SK-N-SH treated with all-trans-retinoic acid at 6 μM for 48 hours (cell line): Measurements from ENCODE around the gene ITPR2.

ENCODE experiments used
- RARB ChIP-seq: fragments of 250-450 bp; sonication (Bioruptor Pico); IDR thresholded peaks from 2 replicates; pipeline ENCODE4 v1.8.0; 2021; ENCODE audit warnings: mild to moderate bottlenecking, moderate library complexity
- ZNF70 ChIP-seq: fragments of 450-650 bp; formaldehyde crosslinking; IDR thresholded peaks from 2 replicates; pipeline ENCODE4 v1.5.0; 2020; ENCODE audit warnings: mild to moderate bottlenecking, moderate library complexity

GRCh38 chr12:26867080-26867479 is 34.1 kb upstream of the ITPR2 start:
- no peak for TF ChIP-seq RARB (CRISPR knock-in tag)
- no peak for TF ChIP-seq ZNF70 (CRISPR knock-in tag)
